ENCODE data around the gene APOL3. TPM values are rescaled to one million over a fixed set of nuclear protein-coding genes. Genes with fewer than 3 reads are reported as not detected.

Gene APOL3
- total RNA-seq, 1 experiment from 2014 or later, result not detected

GRCh38 chr22:36180038-36180880 is 19.7 kb upstream of the APOL3 start:
- CTCF ChIA-PET, result interaction anchor here (0.6 kb wide), 1 partner anchor 818 kb away, joined by 3 read pairs; no protein-coding TSS in a partner anchor
- no peak overlapping the region for H3K27ac ChIP-seq (ENCODE audit: low read length)
- no peaks in the 10 kb centered on the region for H3K36me3 ChIP-seq (ENCODE audit: low read depth, low read length)
- ATAC-seq, result peak; percentile 80
- intact Hi-C loops (cut with micrococcal nuclease), result loop anchor here (1.0 kb wide), 1 partner anchor 35 kb away; no protein-coding TSS in a partner anchor
- H3K79me2 ChIP-seq (ENCODE audit: low read length), result no peaks in the 10 kb centered on the region
- H3K9ac ChIP-seq (ENCODE audit: low read length), result no peak overlapping the region
- no peaks in the 10 kb centered on the region for H3F3A ChIP-seq (ENCODE audit: low read length, unreplicated experiment)
- H3K4me1 ChIP-seq (ENCODE audit: insufficient read depth, low read length), result no peaks in the 10 kb centered on the region
- H3K4me3 ChIP-seq (ENCODE audit: low read length), result no peak overlapping the region
- H3K9me3 ChIP-seq (ENCODE audit: low read length), result no peaks in the 10 kb centered on the region
- no peak overlapping the region for H3K4me2 ChIP-seq (ENCODE audit: low read length)
- TF ChIP-seq EZH2 (IDR thresholded peaks at IDR 0.05; ENCODE audit: low read length, unreplicated experiment) (no peak), CTCF (conservative IDR thresholded peaks at IDR 0.05; ENCODE audit: low read depth, low read length) (peak; percentile 74), EZH2phosphoT487 (IDR thresholded peaks at IDR 0.05; ENCODE audit: borderline replicate concordance, low read length) (no peak)
- H4K20me1 ChIP-seq (ENCODE audit: low read length), result no peaks in the 10 kb centered on the region
- H3K27me3 ChIP-seq (ENCODE audit: low read length), result no peaks in the 10 kb centered on the region
- BruUV-seq (replicated peaks), result no TSS peak
- peak; percentile 55 for DNase-seq
- H2AFZ ChIP-seq (ENCODE audit: low read length), result no peak overlapping the region
- POLR2A ChIA-PET (ENCODE audit: unreplicated experiment), result no interaction called here
- H3K9me2 ChIP-seq (replicated peaks; ENCODE audit: low read length), result no peaks in the 10 kb centered on the region

- H3F3A ChIP-seq (ENCODE audit: low read length, unreplicated experiment), result no peaks in the 10 kb centered on the region
- H3K4me2 ChIP-seq (ENCODE audit: low read length), result no peak overlapping the region
- H3K4me3 ChIP-seq (ENCODE audit: low read length), result no peak overlapping the region
- intact Hi-C loops (cut with micrococcal nuclease), result no loop called here
- no peaks in the 10 kb centered on the region for H3K9me3 ChIP-seq (ENCODE audit: low read length)
- no peaks in the 10 kb centered on the region for H3K36me3 ChIP-seq (ENCODE audit: low read depth, low read length)
- ChIA-PET CTCF (no interaction called here), POLR2A (ENCODE audit: unreplicated experiment) (interaction anchor here (0.6 kb wide), 1 partner anchor 238 kb away, joined by 8 read pairs; no protein-coding TSS in a partner anchor)
- no peak overlapping the region for H3K9ac ChIP-seq (ENCODE audit: low read length)
- no peaks in the 10 kb centered on the region for H3K4me1 ChIP-seq (ENCODE audit: insufficient read depth, low read length)
- BruUV-seq (replicated peaks), result no TSS peak
- no peaks in the 10 kb centered on the region for H4K20me1 ChIP-seq (ENCODE audit: low read length)
- ATAC-seq (no peak), DNase-seq (no peak)
- H3K27ac ChIP-seq (ENCODE audit: low read length), result no peak overlapping the region
- TF ChIP-seq EZH2 (IDR thresholded peaks at IDR 0.05; ENCODE audit: low read length, unreplicated experiment) (no peak), EZH2phosphoT487 (IDR thresholded peaks at IDR 0.05; ENCODE audit: borderline replicate concordance, low read length) (no peak), CTCF (conservative IDR thresholded peaks at IDR 0.05; ENCODE audit: low read depth, low read length) (no peak)
- no peak overlapping the region for H2AFZ ChIP-seq (ENCODE audit: low read length)
- no peaks in the 10 kb centered on the region for H3K9me2 ChIP-seq (replicated peaks; ENCODE audit: low read length)
- H3K27me3 ChIP-seq (ENCODE audit: low read length), result no peaks in the 10 kb centered on the region
- H3K79me2 ChIP-seq (ENCODE audit: low read length), result no peaks in the 10 kb centered on the region
Measured at GRCh38 chr22:36177160-36177559, 16.6 kb upstream of the APOL3 start.

- Histone ChIP-seq H3K27ac (ENCODE audit: low read length) (no peak overlapping the region), H3K79me2 (ENCODE audit: low read length) (no peaks in the 10 kb centered on the region), H3K27me3 (ENCODE audit: low read length) (no peaks in the 10 kb centered on the region), H3K4me3 (ENCODE audit: low read length) (no peak overlapping the region), H3F3A (ENCODE audit: low read length, unreplicated experiment) (no peaks in the 10 kb centered on the region), H3K9me2 (replicated peaks; ENCODE audit: low read length) (no peaks in the 10 kb centered on the region), H3K9me3 (ENCODE audit: low read length) (no peaks in the 10 kb centered on the region), H3K9ac (ENCODE audit: low read length) (no peak overlapping the region), H2AFZ (ENCODE audit: low read length) (no peak overlapping the region), H3K4me2 (ENCODE audit: low read length) (no peak overlapping the region), H4K20me1 (ENCODE audit: low read length) (no peaks in the 10 kb centered on the region), H3K4me1 (ENCODE audit: insufficient read depth, low read length) (no peaks in the 10 kb centered on the region), H3K36me3 (ENCODE audit: low read depth, low read length) (no peaks in the 10 kb centered on the region)
- ChIA-PET POLR2A (ENCODE audit: unreplicated experiment) (interaction anchor here (0.8 kb wide), 1 partner anchor 30 kb away, joined by 9 read pairs; no protein-coding TSS in a partner anchor), CTCF (no interaction called here)
- no TSS peak for BruUV-seq (replicated peaks)
- 0 out of 2 replicates have a peak, but pooled peaks have one; percentile 27 for TF ChIP-seq CTCF (conservative IDR thresholded peaks at IDR 0.05; ENCODE audit: low read depth, low read length)
- TF ChIP-seq EZH2phosphoT487 (IDR thresholded peaks at IDR 0.05; ENCODE audit: borderline replicate concordance, low read length), result no peak
- ATAC-seq, result no peak
- peak; percentile 33 for DNase-seq
- intact Hi-C loops (cut with micrococcal nuclease), result no loop called here
Measured at GRCh38 chr22:36175892-36176291, 15.3 kb upstream of the APOL3 start.
